ENCODE measurements around the gene HMGCS1.
"Not testable (repeated sequence)": the region's sequence is repeated elsewhere in the genome, so short reads cannot be mapped to it uniquely, and the experiment has no call there.

Gene HMGCS1

DNA sequence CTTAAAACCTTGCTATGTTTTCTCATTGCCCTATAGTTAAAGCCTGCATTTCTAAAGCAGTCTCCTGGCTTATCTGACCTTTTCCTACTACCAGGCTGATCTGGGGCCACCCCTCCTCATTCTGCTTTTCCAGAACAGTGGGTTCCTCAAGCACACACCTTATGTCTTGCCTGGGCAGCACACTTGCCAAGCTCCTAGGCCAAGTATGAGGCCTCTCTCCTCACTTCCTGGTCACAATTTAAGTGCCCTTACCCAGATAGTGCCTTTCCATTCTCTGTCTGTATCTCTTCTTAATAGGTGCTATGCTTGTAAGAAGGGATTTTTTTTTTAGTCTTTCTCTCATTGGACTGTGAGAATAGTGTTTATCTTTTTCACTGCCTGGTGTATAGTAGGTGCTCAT, 39.7 kb downstream of the HMGCS1 start:
- no peak for DNase-seq (ENCODE audit: low spot score)

GRCh38 chr5:43270645-43271044, 42.6 kb downstream of the HMGCS1 start:
- no peak for DNase-seq (ENCODE audit: low spot score)

DNA sequence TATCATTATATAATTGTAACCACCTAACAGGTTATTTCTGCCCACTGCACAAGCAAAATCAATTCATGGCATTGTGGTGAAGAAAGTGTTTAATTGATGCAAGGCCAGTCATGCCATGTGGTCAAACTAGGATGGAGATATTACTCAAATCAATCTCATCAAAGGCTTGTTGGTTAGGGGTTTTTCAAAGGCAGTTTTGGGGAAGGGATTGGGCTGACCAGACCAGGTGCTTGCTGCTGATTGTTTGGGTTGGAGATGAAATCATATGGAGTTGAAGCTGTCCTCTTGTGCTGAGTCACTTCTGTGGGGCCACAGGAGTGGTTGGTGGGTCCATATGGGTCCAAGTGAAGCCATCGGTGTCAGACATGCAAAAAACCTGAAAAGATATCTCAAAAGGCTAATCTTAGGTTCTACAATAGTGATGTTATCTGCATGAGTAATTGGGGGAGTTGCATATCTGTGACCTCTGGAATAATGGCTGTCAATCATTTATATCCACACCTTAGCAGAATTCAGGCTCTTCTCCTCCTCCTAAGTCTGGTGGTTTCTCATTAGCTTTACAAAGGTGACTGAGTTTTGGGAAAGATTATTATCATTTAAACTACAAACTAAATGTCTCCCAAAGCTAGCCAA, 44.9 kb downstream of the HMGCS1 start:
- no peak for DNase-seq (ENCODE audit: low spot score)

- DNase-seq (ENCODE audit: low spot score): not testable (repeated sequence)
Measured at GRCh38 chr5:43262269-43262668, 50.9 kb downstream of the HMGCS1 start.

- DNase-seq (ENCODE audit: low spot score): no peak
Measured at GRCh38 chr5:43258116-43258515, 55.1 kb downstream of the HMGCS1 start.

DNA sequence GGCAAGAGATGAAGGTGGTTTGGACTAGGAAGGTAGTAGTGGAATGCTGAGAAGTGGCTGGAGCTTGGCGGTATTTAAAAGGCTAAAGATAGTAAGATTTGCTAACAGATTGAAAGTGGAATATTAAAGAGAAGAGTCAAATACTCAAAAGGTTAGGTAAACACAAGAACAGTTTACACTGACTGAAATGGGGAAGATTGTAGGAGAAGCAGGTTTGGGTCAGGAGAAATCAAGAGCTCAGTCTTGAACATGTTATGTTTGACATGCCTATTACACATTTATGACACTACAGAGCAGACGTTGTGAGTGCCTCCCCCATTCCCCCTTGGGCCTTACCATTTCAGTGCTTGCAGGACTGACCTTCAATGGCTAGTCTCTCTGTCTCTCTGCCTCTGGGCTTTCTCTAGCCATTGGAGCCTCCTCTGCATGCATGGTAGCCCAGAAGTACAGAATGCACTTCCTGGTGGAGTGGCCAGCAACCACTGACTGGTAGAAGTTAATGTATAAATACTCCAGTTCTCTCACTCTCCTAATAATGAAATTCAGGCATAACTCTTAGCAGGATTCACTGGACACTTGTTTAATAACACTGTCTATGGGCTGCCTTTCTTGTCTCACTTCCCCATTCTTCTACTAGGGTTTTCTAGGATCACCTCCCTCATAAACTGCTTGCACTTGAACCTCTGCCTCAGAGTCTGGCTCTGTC, 56.8 kb downstream of the HMGCS1 start:
- DNase-seq (ENCODE audit: low spot score): no peak

DNA sequence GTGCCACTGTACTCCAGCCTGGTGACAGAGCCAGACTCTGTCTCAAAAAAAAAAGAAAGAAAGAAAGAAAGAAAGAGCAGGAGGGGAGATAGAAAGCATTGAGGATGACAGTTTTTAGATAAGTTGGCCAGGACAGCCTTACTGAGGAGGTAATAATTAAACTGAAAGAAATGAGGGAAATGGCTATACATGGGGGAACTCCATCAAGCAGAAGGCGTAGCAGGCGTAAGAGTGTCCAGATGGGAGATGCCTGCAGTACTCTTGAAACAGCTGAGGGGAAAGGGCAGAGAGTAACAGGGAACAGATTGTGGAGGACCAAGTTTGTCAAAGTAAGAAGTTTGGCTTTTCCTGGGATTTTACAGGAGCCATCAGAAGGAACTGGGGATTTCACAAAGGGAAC, 57.5 kb downstream of the HMGCS1 start:
- no peak for DNase-seq (ENCODE audit: low spot score)

- DNase-seq (ENCODE audit: low spot score): no peak
Measured at GRCh38 chr5:43251754-43252153, 61.5 kb downstream of the HMGCS1 start.

DNA sequence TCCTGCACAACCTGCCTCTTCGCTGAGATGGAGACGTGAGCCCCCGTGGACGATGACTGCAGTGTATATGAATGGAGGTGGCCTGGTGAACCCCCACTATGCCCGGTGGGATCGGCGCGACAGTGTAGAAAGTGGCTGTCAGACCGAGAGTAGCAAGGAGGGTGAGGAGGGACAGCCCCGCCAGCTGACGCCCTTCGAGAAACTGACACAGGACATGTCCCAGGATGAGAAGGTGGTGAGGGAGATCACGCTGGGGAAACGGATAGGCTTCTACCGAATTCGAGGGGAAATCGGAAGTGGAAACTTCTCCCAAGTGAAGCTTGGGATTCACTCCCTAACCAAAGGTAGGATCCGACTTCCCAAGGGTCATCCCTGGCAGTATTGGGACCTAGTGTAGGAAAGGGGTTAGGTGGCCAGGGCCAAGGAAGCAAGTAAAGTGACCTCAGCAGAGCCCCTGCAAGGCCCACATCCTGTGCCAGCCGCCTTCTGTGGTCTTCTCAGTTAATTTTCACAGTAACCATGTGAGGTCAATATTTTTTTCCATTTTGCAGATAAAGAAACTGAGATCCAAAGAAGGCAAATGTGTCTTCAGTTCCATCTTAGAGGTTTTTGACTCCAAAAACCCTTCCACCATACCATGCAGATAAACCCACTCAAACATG, 67.4 kb downstream of the HMGCS1 start:
- DNase-seq (ENCODE audit: low spot score): no peak

- DNase-seq (ENCODE audit: low spot score): no peak
Measured at GRCh38 chr5:43244823-43245565, 68.2 kb downstream of the HMGCS1 start.

DNA sequence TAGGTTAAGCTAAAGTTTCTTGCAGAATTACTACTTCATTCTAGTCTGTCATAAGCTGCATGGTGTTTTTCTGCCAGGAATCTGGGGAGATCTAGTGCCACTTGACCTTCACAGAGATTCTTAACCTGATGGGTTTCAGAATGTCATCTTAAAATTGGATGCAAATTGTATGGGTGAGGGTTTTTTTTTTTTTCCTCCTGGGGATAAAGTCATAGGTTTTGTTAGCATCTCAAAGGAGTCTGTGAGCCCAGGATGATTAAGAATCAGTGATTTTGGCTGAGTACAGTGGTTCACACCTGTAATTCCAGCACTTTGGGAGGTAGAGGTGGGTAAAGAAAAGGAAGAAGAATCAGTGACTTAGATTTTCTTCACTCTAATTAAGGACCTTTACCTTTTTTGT, 69.9 kb downstream of the HMGCS1 start:
- DNase-seq (ENCODE audit: low spot score): no peak

DNA sequence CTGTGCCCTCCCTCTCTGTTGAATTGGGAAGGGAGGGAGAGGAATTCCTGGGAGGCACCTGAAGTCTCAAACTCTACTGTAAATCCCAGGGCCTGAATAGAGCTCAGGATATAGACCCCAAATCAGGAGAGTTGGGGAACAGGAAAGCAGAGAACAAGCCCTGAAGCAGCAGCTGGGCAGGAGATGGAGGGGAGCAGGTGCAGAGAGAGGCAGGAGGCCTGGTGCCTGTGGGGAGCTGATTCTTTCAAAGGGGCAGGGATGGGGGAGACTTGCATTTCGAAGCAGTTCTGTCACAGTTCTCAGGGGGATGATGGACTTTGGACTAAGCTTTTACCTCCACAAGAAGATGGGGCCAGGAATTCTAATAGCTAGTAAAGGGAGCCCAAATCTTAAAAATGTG, 71.0 kb downstream of the HMGCS1 start:
- no peak for DNase-seq (ENCODE audit: low spot score)
